Measurements from ENCODE around the gene RNF223.
"Not testable (repeated sequence)": the region's sequence is repeated elsewhere in the genome, so short reads cannot be mapped to it uniquely, and the experiment has no call there.

RNF223 gene

DNA sequence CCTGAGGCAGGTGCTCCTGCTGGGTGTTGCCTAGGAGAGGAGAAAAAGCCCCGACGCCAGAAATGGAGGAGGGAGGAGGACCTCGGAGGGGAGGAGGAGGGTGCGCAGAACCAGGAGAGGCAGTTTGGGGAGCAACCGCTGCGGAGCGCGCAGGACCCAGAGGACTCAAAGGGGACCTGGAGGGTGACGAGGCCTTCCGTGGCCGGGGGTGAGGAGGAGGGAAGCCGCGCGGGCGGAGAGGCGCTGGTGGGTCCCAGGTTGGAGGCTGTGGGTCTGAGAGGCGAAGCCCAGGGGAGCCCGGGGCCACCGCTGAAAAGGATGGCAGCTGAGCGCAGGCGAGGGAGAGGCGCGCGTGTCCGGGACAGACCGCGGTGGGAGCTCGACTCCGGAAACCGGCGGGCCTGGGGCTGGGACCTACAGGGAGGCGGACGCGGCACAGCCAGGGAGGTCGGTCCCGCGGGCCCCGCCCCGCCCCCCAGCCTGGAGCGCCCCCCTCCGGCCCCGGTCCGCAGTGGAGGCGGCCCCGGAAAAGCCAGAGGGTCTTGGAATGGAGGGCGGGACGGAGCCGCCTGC, 15.1 kb downstream of the RNF223 start:
- Histone ChIP-seq H3K4me2 (ENCODE audit: low read length) (peak overlapping the region; percentile 78), H3K27ac (ENCODE audit: low read depth, low read length) (no peak overlapping the region), H3K4me1 (ENCODE audit: control insufficient read depth in 1 of 2, insufficient read depth in 2 of 2, low read length in 2 of 2) (peaks cover 18 to 24% of the 10 kb centered on the region in 2 experiments), H3K9me3 (ENCODE audit: insufficient read depth, low read depth, low read length) (peaks cover 9% of the 10 kb centered on the region), H3K23ac (ENCODE audit: low read length) (no peak overlapping the region), H3K14ac (ENCODE audit: low read length) (peak overlapping the region; percentile 16), H2BK120ac (ENCODE audit: insufficient read depth, low read length, poor library complexity) (no peak overlapping the region), H3K4me3 (ENCODE audit: low read depth, low read length) (peak overlapping the region; percentile 51), H4K8ac (ENCODE audit: low read depth, low read length) (peak overlapping the region; percentile 50), H2AFZ (ENCODE audit: insufficient read depth, low read length, poor library complexity) (no peak overlapping the region), H4K91ac (ENCODE audit: low read depth, low read length) (peak overlapping the region; percentile 60), H3K27me3 (ENCODE audit: insufficient read depth, low read length) (peaks cover 10% of the 10 kb centered on the region), H3K79me2 (ENCODE audit: control insufficient read depth, insufficient read depth, low read length, poor library complexity) (no peaks in the 10 kb centered on the region), H3K4ac (ENCODE audit: low read depth, low read length) (no peak overlapping the region), H4K12ac (ENCODE audit: low read depth, low read length) (no peak overlapping the region), H3K18ac (ENCODE audit: low read length) (peak overlapping the region; percentile 51), H3K79me1 (ENCODE audit: low read length) (peaks cover 7% of the 10 kb centered on the region), H3K9ac (ENCODE audit: low read length) (no peak overlapping the region), H2BK12ac (ENCODE audit: low read length) (no peak overlapping the region), H3K36me3 (ENCODE audit: control insufficient read depth in 1 of 2, insufficient read depth in 2 of 2, low read length in 2 of 2) (peaks cover 14 to 19% of the 10 kb centered on the region in 2 experiments), H2BK5ac (ENCODE audit: low read depth, low read length, poor library complexity) (no peak overlapping the region), H2AK5ac (ENCODE audit: low read length) (no peak overlapping the region)
- no peak for DNase-seq
- WGBS (ENCODE audit: extremely low coverage, insufficient coverage, insufficient read length): no CpG with 5 or more reads among the region's 48 CpGs

DNA sequence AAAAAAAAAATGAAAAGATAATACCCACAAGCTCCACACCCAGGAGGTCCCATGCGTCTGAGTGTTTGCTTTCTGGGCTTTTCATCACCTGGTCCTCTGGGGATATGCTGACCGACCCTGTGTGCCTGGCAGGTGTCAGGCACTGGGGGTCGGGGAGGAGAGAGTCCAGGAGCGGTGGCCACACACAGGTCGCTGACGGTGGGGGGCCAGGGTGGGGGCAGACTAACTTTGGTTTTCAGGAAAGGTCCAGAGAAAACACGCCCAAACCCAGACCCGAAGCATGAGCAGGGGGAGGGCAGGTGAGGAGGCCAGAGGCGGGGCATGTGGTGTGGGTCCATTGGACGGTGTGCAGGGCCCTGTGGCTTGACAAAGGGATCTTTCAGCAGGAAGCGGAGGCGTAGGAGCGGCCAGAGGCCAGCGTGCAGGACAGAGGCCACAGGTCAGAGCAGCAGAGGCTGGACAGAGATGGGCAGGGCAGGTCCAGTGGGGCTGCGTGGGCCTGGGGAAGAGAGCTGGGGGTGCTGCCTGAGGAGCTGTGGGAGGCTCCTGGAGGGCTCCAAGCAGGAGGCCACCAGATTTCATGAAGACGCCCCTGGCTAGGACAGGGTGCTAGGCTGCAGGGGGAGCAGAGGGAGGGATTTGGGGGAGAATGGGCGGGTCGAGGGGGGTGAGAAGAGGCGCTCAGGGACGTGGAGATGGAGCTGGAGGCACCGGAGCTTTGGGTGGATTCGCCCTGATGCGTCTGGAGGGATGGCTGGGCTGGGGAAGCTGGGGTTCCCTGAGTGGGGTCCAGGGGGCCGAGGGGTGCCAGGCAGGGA, 15.8 kb downstream of the RNF223 start:
- H3K4me1 ChIP-seq (ENCODE audit: control insufficient read depth in 1 of 2, insufficient read depth in 2 of 2, low read length in 2 of 2): peaks cover 11 to 17% of the 10 kb centered on the region in 2 experiments
- whole genome bisulfite sequencing (ENCODE audit: extremely low coverage, insufficient coverage, insufficient read length): no CpG with 5 or more reads among the region's 24 CpGs

DNA sequence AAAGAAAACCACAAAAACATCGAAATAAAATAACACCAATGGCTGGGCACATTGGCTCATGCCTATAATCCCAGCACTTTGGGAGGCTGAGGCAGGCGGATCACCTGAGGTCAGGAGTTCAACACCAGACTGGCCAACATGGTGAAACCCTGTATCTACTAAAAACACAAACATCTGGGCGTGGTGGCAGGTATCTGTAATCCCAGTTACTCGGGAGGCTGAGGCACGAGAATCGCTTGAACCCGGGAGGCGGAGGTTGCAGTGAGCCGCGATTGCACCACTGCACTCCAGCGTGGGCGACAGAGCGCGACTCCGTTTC, 16.4 kb downstream of the RNF223 start:
- H3K4ac ChIP-seq (ENCODE audit: low read depth, low read length); H2AFZ ChIP-seq (ENCODE audit: insufficient read depth, low read length, poor library complexity); H4K12ac ChIP-seq (ENCODE audit: low read depth, low read length); H3K79me2 ChIP-seq (ENCODE audit: control insufficient read depth, insufficient read depth, low read length, poor library complexity); H2AK5ac ChIP-seq (ENCODE audit: low read length); H3K4me2 ChIP-seq (ENCODE audit: low read length); H4K8ac ChIP-seq (ENCODE audit: low read depth, low read length); DNase-seq; H3K9ac ChIP-seq (ENCODE audit: low read length); H2BK120ac ChIP-seq (ENCODE audit: insufficient read depth, low read length, poor library complexity); H4K91ac ChIP-seq (ENCODE audit: low read depth, low read length); H3K27me3 ChIP-seq (ENCODE audit: insufficient read depth, low read length); H2BK5ac ChIP-seq (ENCODE audit: low read depth, low read length, poor library complexity); H3K27ac ChIP-seq (ENCODE audit: low read depth, low read length); H3K18ac ChIP-seq (ENCODE audit: low read length); H2BK12ac ChIP-seq (ENCODE audit: low read length); H3K23ac ChIP-seq (ENCODE audit: low read length); H3K79me1 ChIP-seq (ENCODE audit: low read length); H3K14ac ChIP-seq (ENCODE audit: low read length); H3K4me3 ChIP-seq (ENCODE audit: low read depth, low read length): not testable (repeated sequence)
- H3K36me3 ChIP-seq (ENCODE audit: control insufficient read depth in 1 of 2, insufficient read depth in 2 of 2, low read length in 2 of 2): peaks cover 23 to 32% of the 10 kb centered on the region in 2 experiments
- no CpG with 5 or more reads among the region's 15 CpGs for WGBS (ENCODE audit: extremely low coverage, insufficient coverage, insufficient read length)
- H3K4me1 ChIP-seq (ENCODE audit: control insufficient read depth in 1 of 2, insufficient read depth in 2 of 2, low read length in 2 of 2): peaks cover 11 to 16% of the 10 kb centered on the region in 2 experiments
- peaks cover 14% of the 10 kb centered on the region for H3K9me3 ChIP-seq (ENCODE audit: insufficient read depth, low read depth, low read length)

More for the DNA sequence above, 15.8 kb downstream of the RNF223 start:
- H3K14ac ChIP-seq (ENCODE audit: low read length): no peak overlapping the region
- H3K9ac ChIP-seq (ENCODE audit: low read length): no peak overlapping the region
- no peak overlapping the region for H2BK120ac ChIP-seq (ENCODE audit: insufficient read depth, low read length, poor library complexity)
- H3K4ac ChIP-seq (ENCODE audit: low read depth, low read length): no peak overlapping the region
- H3K36me3 ChIP-seq (ENCODE audit: control insufficient read depth in 1 of 2, insufficient read depth in 2 of 2, low read length in 2 of 2): peaks cover 22 to 26% of the 10 kb centered on the region in 2 experiments
- peak overlapping the region; percentile 78 for H3K4me2 ChIP-seq (ENCODE audit: low read length)
- H3K9me3 ChIP-seq (ENCODE audit: insufficient read depth, low read depth, low read length): peaks cover 9% of the 10 kb centered on the region
- no peak overlapping the region for H4K91ac ChIP-seq (ENCODE audit: low read depth, low read length)
- H2BK12ac ChIP-seq (ENCODE audit: low read length): no peak overlapping the region
- H4K12ac ChIP-seq (ENCODE audit: low read depth, low read length): no peak overlapping the region
- no peak overlapping the region for H3K18ac ChIP-seq (ENCODE audit: low read length)
- H3K4me3 ChIP-seq (ENCODE audit: low read depth, low read length): no peak overlapping the region
- peaks cover 10% of the 10 kb centered on the region for H3K27me3 ChIP-seq (ENCODE audit: insufficient read depth, low read length)
- no peak overlapping the region for H3K23ac ChIP-seq (ENCODE audit: low read length)
- H3K79me1 ChIP-seq (ENCODE audit: low read length): peaks cover 5% of the 10 kb centered on the region
- no peak overlapping the region for H2AFZ ChIP-seq (ENCODE audit: insufficient read depth, low read length, poor library complexity)
- H3K79me2 ChIP-seq (ENCODE audit: control insufficient read depth, insufficient read depth, low read length, poor library complexity): no peaks in the 10 kb centered on the region
- H2BK5ac ChIP-seq (ENCODE audit: low read depth, low read length, poor library complexity): no peak overlapping the region
- no peak overlapping the region for H4K8ac ChIP-seq (ENCODE audit: low read depth, low read length)
- no peak for DNase-seq
- no peak overlapping the region for H2AK5ac ChIP-seq (ENCODE audit: low read length)
- H3K27ac ChIP-seq (ENCODE audit: low read depth, low read length): no peak overlapping the region

DNA sequence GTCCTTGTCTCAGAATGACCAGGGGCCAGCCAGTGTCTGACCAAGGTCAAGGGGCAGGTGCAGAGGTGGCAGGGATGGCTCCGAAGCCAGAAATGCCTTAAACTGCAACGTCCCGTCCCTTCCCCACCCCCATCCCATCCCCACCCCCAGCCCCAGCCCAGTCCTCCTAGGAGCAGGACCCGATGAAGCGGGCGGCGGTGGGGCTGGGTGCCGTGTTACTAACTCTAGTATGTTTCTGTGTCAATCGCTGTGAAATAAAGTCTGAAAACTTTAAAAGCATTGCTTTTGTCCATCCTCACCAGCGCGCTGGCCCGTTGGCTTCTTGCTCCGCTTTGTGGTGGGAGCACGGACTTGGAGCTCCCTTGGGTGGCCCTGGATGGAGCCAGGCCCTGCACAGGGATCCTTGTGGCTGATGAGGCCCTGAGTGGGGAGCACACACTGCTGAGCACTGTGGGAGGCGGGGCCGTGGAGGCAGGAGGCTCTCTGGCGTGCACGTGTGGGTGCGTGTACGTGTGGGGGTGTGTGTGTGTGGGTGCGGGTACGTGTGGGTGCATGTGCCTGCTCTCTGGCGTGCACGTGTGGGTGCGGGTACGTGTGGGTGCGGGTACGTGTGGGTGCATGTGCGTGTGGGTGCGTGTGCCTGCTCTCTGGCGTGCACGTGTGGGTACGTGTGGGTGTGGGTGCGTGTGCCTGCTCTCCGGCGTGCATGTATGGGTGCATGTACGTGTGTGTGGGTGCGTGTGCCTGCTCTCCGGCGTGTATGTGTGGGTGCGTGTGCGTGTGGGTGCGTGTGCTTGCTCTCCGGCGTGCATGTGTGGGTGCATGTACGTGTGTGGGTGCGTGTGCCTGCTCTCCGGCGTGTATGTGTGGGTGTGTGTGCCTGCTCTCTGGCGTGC, 18.0 kb downstream of the RNF223 start:
- H2AK5ac ChIP-seq (ENCODE audit: low read length): no peak overlapping the region
- peaks cover 8 to 13% of the 10 kb centered on the region in 2 experiments for H3K4me1 ChIP-seq (ENCODE audit: control insufficient read depth in 1 of 2, insufficient read depth in 2 of 2, low read length in 2 of 2)
- H3K23ac ChIP-seq (ENCODE audit: low read length): no peak overlapping the region
- no peak overlapping the region for H3K14ac ChIP-seq (ENCODE audit: low read length)
- WGBS (ENCODE audit: extremely low coverage, insufficient coverage, insufficient read length): no CpG with 5 or more reads among the region's 50 CpGs
- no peak overlapping the region for H3K9ac ChIP-seq (ENCODE audit: low read length)
- no peak overlapping the region for H3K18ac ChIP-seq (ENCODE audit: low read length)
- H2BK5ac ChIP-seq (ENCODE audit: low read depth, low read length, poor library complexity): no peak overlapping the region
- no peak overlapping the region for H4K12ac ChIP-seq (ENCODE audit: low read depth, low read length)
- no peak overlapping the region for H2BK12ac ChIP-seq (ENCODE audit: low read length)
- H3K4ac ChIP-seq (ENCODE audit: low read depth, low read length): no peak overlapping the region
- H4K91ac ChIP-seq (ENCODE audit: low read depth, low read length): no peak overlapping the region
- no peak overlapping the region for H4K8ac ChIP-seq (ENCODE audit: low read depth, low read length)
- H3K36me3 ChIP-seq (ENCODE audit: control insufficient read depth in 1 of 2, insufficient read depth in 2 of 2, low read length in 2 of 2): peaks cover 37 to 48% of the 10 kb centered on the region in 2 experiments
- peaks cover 18% of the 10 kb centered on the region for H3K9me3 ChIP-seq (ENCODE audit: insufficient read depth, low read depth, low read length)
- no peak overlapping the region for H2AFZ ChIP-seq (ENCODE audit: insufficient read depth, low read length, poor library complexity)
- peaks cover 5% of the 10 kb centered on the region for H3K79me1 ChIP-seq (ENCODE audit: low read length)
- no peak overlapping the region for H3K4me2 ChIP-seq (ENCODE audit: low read length)
- no peaks in the 10 kb centered on the region for H3K79me2 ChIP-seq (ENCODE audit: control insufficient read depth, insufficient read depth, low read length, poor library complexity)
- H3K27me3 ChIP-seq (ENCODE audit: insufficient read depth, low read length): peaks cover 10% of the 10 kb centered on the region
- no peak overlapping the region for H2BK120ac ChIP-seq (ENCODE audit: insufficient read depth, low read length, poor library complexity)
- no peak for DNase-seq
- H3K27ac ChIP-seq (ENCODE audit: low read depth, low read length): no peak overlapping the region
- peak overlapping the region; percentile 67 for H3K4me3 ChIP-seq (ENCODE audit: low read depth, low read length)
